ENCODE data around the gene GNMT.

- TF ChIP-seq ZZZ3 (IDR thresholded peaks at IDR 0.05), result no peak
- no peak for TF ChIP-seq TAF15 (IDR thresholded peaks at IDR 0.05; ENCODE audit: low read depth, low read length)
- TF ChIP-seq FOSL1 (tag; conservative IDR thresholded peaks at IDR 0.05), result no peak
- no peak for TF ChIP-seq ZNF124 (CRISPR knock-in tag; IDR thresholded peaks at IDR 0.05)
- TF ChIP-seq ELF4 (CRISPR knock-in tag; IDR thresholded peaks at IDR 0.05), result no peak
- no peak for TF ChIP-seq EZH2 (IDR thresholded peaks at IDR 0.05; ENCODE audit: borderline replicate concordance, low read depth, low read length)
- TF ChIP-seq ESRRB (CRISPR knock-in tag; IDR thresholded peaks at IDR 0.05; ENCODE audit: borderline replicate concordance), result no peak
- no peak for TF ChIP-seq DDX20 (tag; IDR thresholded peaks at IDR 0.05; ENCODE audit: low read depth)
- no peak for TF ChIP-seq PHF8 (IDR thresholded peaks at IDR 0.05; ENCODE audit: borderline replicate concordance, low read length)
- TF ChIP-seq CTCF (IDR thresholded peaks at IDR 0.05 in 2 of 3, conservative IDR thresholded peaks at IDR 0.05 in 1 of 3; ENCODE audit: insufficient read depth in 2 of 3, low read depth in 1 of 3, low read length in 3 of 3), result no peak
Measured at GRCh38 chr6:43006251-43006650, 45.7 kb downstream of the GNMT start.

Data from K562 (cell line).